GM21529 (cell line): ENCODE measurements around the gene PTPRO.

ENCODE experiments used
- ATAC-seq: cut with Tn5 transposase; IDR thresholded peaks from one replicate; pipeline ENCODE4 v1.9.1; 2021; ENCODE audit not compliant: unreplicated experiment

Gene PTPRO

DNA sequence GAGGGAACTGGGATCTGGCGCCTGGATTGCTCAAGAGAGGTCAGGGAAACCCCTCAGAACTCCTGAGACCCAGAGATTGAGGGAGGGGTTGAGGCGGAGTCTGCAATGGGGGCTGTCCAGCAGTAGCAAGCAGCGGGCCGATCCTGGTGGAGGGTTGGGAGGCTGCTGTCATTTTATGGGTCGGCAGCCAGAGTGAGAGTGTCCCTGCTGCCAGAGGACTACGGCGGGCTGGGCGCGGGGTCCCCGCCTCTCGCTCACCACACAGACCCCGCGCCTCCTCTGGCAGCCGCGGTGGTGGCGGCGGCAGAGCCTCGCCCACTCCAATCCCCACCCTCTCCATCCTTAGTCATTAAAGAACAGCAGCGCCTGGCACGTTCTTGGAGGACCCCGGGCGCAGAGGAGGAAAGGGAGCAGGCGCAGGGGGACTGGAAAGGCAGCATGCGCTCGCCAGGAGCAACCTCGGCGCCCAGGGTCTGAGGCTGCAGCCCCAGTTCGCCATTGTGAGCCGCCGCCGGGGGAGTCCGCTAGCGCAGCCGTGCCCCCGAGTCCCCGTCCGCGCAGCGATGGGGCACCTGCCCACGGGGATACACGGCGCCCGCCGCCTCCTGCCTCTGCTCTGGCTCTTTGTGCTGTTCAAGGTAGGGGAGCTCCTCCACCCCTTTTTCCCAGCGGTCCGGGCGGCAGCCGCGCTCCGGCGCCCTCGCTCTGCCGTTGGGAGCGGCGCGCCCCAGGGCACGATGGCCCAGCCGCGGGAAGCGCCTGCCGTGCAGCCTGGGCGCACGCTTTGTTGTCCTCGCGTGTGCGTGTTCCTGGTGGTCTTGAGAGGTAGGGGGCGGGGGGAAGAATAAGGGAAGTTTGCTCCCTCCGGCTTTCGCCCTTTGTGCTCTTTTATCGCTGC, at the start of gene PTPRO:
Gene PTPRO (plus strand): TSS at position 345 of the 898 bp plus-strand sequence.
- ATAC-seq: no peak

DNA sequence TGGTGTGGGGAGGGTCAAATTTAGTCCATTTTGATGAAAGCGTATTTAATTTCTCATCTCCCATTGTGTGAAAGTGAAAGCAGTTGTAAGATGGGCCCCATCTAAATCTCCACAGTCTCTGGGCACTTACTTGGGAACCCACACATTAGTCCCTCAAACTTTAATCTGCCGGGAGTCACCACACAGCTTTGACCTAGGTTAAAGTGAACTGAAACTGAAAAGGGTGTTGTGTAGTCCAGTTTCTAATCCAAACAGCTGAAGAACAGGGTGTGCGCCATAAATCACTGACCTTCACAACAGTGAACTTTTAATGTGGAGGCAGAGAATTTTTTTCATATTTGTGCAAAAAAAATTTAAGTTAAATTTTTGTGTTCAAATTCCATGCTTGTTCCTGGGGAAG, 48.4 kb upstream of the PTPRO start:
- ATAC-seq: no peak

DNA sequence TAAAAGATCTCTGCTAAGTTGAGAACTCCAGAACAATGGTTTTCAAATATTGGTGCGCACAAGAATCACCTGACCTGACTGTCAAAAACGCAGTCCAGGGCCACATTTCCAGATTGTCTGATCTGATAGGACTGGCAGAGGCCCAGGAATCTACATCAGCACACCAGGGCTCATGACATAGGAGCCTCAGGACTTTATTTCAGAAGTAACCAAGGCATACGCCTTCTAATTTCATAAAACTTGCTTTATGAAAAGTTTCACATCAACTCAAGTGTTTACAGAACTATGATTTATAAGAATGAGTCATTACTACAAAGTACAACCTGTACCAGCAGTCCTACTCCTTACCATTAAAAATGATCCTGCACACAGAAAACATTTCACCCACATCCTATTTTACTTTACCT, 47.7 kb upstream of the PTPRO start:
- no peak for ATAC-seq

DNA sequence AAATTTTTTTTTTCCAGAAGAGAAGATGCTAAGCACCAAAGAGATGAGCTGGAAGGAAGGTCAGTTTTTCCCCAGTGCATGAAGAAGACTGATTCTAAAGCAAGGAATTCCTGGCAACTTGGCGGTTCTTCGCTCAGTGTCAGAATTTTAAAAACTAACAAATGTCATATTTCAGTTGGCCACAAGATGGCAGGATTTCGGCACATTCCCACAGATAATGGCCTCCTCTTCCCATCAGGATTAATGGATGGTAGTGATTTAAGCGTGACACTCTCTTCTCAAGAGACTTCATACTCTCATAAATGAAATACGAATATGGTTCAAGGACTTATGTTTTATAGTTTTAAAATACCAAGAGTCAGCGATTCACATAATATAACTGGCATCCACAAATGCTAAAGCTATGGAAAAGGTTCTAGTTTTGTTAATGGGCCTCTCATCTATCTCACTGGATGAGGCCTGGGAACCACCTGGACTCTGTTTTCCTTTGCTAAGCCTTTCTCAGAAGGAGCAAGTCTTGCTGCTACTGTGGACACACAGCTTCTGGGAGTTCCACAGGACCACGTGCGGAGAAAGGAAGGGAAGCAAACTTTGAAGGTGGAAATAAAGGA, 46.1 kb upstream of the PTPRO start:
- no peak for ATAC-seq

DNA sequence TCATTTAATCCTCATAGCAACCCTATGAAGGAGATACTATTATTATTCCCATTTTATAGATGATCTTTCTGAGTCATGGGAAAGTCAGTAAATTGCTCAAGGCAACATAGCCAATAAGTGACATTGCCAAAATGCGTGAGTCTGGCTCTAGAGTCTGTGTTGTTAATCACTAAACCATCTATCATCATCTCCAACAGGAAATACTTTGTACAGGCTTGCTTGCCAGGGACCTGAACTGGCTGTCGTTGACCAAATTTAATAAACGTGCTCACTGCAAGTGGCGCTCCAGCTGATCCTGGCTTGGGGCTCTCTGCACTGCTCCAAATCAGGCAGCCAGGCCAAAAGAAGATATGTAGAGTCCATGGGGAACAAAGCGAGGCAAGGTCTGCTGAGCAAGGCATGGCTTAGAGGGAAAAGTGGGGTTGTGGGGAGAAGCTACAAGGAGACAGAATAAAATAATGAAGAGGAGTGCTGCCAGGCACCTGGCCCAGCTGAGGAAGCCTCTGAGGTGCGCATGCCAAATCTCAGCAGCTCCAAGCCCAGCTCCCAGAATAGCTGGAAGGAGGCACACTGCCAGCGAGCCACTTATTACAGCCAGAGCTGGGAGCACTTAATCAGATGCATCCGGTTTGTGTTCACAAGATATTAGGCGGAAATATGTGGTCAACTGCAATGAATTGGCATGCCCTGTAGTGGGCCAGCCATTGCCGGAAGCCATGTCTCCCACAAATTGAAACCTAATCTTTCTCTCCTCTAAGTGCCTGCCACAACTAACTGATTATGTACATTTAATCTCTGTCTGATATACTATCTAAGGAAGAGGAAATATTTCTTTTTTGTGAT, 43.3 kb upstream of the PTPRO start:
- ATAC-seq: peak; percentile 71

DNA sequence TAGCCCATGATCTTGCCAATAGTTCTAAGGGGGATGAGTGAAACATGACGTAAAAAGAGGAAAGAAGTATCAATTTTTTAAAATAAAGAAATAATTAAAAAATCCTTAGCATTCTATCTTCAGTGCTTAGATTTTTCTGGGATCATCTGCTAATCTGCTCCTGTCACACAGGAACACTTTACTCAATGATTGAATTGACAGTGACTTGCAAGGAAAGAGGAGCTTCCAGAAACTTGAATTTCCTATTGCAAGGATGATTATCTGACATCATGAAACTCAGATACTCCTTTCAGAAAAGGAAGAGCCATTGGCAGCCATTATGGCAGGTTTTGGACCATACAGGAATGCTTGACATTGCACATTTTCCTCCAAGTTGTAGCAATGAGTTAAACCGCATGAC, 41.4 kb upstream of the PTPRO start:
- ATAC-seq: no peak

DNA sequence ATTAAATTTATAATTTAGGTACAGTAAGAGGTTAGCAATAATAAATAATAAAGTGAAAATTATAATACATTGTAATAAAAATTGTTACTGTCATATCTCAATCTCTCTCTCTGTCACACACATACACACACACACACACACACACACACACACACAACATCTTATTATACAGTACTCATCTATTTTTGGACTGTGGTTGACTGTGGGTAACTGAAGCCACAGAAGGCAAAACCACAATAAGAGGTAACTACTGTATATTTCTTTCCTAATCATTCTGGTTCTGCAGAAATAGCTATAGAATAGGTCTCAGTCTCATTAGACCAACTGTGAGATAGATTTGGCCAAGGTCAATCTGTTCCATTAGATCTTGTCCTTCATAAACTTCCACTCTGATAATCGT, 33.1 kb upstream of the PTPRO start:
- ATAC-seq: no peak

DNA sequence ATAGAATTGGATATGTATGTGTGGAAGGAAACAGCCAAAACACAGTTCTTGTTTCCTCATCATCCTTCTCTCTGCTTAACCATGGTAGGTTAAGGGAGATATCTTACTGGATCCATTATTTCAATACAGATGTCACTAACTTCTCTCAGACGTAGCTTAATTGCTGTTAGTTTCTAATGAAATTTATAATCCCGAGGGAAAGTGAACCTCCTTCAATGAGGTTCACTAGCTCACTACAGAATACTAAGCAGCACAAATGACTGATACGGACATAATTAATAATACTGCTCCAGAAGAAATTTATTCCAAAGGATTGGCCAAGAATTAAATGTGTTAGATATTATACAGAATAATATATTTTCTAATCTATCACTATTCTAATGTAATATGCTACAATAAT, 28.6 kb upstream of the PTPRO start:
- no peak for ATAC-seq

DNA sequence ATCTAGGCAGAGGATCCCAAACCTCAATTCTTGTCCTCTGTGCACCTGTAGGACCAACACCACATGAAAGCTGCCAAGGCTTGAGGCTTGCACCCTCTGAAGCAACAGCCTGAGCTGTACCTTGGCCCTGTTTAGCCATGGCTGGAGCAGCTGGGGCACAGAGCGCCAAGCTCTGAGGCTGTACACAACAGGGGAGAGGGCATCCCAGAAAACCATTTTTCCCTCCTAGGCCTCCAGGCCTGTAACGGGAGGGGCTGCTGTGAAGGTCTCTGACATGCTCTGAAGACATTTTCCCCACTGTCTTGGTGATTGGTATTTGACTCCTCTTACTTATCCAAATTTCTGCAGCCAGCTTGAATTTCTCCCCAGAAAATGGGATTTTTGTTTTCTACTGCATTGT, 22.4 kb upstream of the PTPRO start:
- ATAC-seq: no peak

DNA sequence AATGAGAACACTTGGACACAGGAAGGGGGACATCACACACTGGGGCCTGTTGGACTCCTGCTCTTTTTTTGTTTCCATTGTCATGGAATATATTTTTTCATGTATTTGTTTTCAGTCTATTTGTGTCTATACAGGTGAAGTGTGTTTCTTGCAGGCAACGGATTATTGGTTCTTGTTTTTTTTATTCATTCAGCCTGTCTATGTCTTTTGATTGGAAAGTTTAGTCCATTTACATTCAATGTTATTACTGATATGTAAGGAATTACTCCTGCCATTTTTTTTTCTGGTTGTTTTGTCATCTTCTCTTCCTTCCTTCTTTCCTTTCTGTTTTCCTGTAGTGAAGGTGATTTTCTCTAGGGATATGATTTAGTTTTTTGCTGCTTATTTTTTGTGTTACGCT, 18.0 kb upstream of the PTPRO start:
- ATAC-seq: no peak

DNA sequence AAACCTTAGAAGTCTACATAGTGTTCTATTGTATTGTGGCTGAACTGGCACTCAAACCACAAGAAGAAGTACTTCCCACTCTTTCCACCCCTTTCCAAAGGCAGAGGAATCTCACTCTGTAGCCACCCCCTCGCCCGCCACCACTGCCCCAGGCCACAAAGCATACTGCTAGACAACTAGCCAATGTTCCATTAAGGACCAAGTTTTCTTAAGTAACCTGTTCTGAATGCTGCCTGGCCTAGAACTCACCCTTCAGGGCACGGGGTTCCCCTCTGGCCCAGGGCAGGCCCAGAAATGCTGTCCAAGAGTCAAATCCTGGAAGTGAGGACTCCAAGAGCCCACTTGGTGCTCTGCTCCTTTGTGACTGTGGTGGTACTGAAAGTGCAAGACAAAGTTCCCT, 15.7 kb upstream of the PTPRO start:
- ATAC-seq: no peak

DNA sequence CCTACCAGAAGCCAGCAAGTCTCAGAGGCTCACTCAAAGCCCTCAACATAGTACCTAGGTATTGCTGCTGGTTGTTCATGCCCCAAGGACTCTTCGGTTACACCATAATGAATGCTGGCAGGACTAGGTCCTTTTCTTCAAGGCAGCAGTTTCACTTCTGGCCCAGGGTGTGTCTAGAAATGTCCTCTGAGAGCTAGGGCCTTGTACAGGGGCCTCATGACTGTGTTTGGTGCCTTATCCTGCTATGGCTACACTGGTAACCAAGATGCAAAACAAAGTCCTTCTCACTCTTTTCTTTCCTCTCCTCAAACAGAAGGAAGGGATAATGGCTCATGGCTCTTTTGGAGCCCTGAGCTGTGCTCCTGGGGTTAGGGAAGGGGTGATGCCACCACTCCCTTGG, 15.2 kb upstream of the PTPRO start:
- ATAC-seq: no peak

DNA sequence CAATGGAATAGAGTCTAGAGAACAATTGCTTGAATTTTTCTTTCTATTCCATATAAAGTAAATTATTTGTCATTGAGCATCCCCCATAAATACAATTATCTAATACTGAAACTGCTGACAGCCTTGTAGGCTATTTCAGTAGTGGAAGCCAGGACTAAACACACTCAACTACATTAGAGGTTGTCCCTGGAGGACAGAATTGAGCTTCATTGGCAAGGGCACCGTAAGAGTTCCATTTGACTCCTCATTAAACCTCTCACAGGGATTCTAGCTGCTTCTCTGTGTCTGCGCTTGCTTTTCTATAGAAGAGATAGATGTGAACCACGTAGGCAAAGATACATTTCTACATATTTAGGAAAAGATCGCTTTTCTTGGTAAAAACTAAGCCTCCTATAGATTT, 3.5 kb upstream of the PTPRO start:
- ATAC-seq: no peak

DNA sequence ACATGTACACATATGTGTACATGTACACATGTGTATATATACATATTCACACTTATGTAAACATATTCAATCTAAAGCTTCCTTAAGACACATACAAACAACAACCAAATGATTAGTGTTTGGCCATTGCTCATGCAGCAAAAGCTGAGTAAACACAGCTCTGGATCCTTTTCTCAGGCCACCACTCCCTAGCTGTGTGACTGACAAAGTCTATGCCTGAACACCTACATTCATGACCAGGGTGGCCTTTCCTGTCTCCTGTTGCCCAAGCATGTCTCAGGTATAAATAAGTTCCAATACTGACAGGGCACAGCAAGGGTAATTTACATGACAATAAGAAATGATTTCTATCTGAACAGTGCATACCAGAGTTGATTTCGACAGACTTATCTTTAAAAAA, 1.4 kb upstream of the PTPRO start:
- no peak for ATAC-seq

DNA sequence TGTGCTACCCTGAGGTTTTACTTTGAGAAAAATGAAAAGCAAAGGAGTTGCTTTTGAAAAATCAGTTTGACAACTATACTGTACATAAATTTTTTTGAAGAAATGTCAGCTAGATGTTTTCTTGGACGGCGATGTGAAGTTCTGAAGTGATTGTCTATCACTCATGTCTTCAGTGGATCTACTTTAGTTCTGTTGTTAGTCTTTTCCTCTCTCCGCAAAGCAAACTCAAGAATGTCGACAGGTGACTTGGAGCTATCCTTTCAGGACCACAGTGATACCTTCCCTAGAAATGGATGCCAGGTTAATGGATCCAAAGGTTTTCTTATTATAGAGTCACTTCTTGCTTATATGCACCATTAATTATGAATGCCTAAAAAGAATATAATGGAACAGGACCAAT, 1.2 kb downstream of the PTPRO start:
- no peak for ATAC-seq

DNA sequence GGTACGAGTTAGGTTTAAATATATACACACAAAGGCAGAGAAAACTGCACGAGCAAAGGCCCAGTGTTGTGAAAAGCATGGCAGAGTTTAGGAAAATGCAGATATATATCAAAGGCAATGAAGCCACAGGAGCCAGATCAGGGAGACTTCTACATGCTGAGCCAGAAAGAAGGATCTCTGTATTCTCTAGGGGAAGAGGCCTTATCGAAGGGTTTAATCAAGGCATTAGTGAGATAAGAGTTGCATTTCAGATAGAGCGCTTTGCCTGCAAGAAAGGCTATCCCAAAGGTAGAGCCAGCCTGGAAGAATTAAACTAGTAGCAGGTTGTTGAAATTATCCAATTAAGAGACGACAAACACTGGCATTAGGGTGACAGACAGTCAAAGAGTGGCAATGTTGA, 7.6 kb downstream of the PTPRO start:
- no peak for ATAC-seq

DNA sequence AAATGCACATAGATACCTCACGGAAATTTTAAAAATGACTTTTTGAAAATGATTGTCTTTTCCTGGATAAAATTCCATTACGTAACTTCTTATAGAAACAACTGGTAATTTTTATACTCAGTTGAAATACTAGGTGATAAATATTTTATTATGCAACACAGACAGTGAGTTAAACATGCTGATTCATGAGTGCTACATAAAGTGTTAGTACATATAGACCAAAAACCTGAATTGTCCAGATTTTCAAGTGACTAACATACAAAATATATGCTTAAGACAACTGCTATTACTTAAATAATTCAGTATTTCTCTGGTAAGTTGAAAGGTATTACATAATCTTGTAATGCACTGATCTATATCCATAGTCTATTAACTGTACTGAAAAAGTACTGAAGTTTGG, 11.9 kb downstream of the PTPRO start:
- no peak for ATAC-seq

DNA sequence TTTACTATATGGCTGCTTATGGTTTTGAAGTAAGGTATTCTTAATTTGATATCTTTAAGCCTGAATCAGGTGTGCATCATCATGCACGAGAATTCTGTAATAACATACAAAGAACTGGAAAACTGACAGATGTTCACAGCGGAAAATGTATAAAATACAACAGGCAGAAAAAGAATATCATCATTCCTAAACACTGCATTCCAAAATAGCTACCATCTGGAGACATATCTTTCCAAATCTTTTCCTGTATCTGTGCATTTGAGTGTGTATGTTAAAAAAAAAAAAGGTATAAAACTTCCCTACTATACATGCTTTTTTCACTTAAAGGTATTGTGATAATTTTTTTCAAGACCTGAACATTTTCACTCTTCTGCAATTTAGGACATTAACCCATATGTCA, 13.7 kb downstream of the PTPRO start:
- ATAC-seq: no peak

DNA sequence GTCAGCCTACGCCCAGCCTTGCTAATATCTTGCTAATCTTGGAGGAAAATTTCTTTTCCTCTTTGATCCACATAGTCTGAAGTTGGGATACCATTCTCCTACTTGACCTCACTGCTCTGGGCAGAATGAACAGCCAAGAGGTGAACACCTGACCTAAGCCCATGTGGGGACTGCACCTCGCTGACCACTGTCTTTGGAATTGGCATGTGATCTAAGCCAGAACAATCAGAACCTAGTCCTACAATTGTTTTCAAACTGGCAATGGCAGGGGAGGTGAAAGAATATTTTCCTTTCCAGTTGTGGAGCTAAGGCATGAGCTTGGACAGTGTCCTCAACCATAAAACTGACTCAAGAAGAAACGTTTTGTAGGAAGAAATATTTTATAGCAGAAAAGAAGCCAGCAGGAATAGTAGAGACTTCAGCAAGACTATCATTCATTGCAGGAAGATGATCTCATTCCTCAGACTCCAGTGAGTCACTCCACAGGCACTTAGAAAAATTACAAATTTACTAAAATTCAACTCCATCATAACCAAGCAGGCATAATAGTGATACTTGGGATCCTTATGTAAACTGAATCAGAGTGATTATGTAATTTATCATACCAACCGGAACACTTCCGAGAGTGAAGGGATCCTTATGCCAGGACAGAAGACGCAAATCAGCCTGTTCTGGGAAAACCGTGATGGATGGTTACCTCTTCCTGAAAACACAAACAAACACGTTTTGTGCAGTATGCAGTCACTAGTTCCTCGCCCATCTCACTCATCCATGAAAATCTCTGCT, 14.7 kb downstream of the PTPRO start:
- no peak for ATAC-seq

DNA sequence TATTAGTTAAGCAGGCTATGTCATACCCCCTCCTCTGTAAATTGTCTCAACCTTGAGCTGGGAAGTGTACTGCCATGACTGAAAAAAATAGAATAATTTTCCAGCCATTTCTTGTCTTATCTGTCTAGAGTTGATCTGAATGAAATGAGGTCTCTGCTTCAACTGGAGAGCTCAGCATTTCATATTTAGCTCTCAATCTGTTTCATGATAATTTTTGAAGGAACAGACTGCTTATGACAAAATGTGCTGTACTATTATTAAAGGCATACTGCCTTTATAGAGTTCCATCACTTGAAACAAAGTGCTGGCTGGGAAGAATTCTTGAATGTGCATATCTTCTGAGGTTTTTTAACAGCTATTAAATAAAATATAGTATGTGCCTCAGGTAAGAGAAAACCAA, 19.1 kb downstream of the PTPRO start:
- no peak for ATAC-seq

DNA sequence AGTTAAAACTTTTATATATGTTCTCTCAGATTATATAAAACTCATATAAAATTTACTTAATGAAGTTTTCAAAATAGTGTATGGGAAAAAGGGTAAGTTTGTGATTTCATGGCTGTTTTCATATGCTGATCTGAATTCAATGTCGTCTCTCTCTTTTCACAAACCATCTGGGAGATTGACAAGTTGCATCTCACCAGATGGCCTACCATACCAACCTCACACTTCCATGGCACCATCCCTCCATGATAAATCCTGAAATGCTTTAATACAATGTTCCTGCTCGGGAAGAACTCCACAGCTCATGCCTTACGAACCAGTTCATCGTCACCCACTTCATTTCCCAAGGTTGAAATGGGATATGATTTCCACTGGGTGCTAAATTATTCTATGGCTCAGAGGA, 22.3 kb downstream of the PTPRO start:
- ATAC-seq: no peak
